Measurements from ENCODE around the gene FLNB. TPM values are rescaled to one million over a fixed set of nuclear protein-coding genes. Genes with fewer than 3 reads are reported as not detected.

FLNB gene
- total RNA-seq, 1 experiment from 2014 or later = 315 TPM

- TF ChIP-seq CTCF (IDR thresholded peaks at IDR 0.05; ENCODE audit: insufficient read depth in 1 of 2, low read depth in 1 of 2, low read length in 1 of 2, severe bottlenecking in 1 of 2, unreplicated experiment in 1 of 2) = no peak
- Histone ChIP-seq H3K4me1 (no peaks in the 10 kb centered on the region), H3K9me3 (no peaks in the 10 kb centered on the region), H3K36me3 (ENCODE audit: control insufficient read depth, insufficient read depth, low read length) (peaks cover 13% of the 10 kb centered on the region), H3K27me3 (replicated peaks; ENCODE audit: control insufficient read depth, insufficient read depth, low read length) (no peaks in the 10 kb centered on the region), H3K4me3 (ENCODE audit: low read depth, low read length) (no peak overlapping the region)
- Mint-ChIP-seq H3K27me3 (ENCODE audit: insufficient read depth, unreplicated experiment) (no peaks in the 10 kb centered on the region), H3K9me3 (ENCODE audit: unreplicated experiment) (no peaks in the 10 kb centered on the region), H3K36me3 (ENCODE audit: insufficient read depth, unreplicated experiment) (peaks cover 97% of the 10 kb centered on the region), H3K27ac (ENCODE audit: unreplicated experiment) (peak overlapping the region; percentile 55), H3K4me3 (ENCODE audit: unreplicated experiment) (no peak overlapping the region), H3K4me1 (ENCODE audit: low read depth, unreplicated experiment) (peaks cover 13% of the 10 kb centered on the region)
- no TSS peak for BruUV-seq (replicated peaks)
- ChIA-PET CTCF (interaction anchor here (0.6 kb wide), 1 partner anchor 245 kb away, joined by 3 read pairs; no protein-coding TSS in a partner anchor), POLR2A (no interaction called here)
- no peak for DNase-seq
- intact Hi-C loops (cut with micrococcal nuclease; ENCODE audit: unreplicated experiment) = no loop called here
These were observed 122.4 kb downstream of the FLNB start for GRCh38 chr3:58130591-58130990.

GRCh38 chr3:58131101-58131825 is 123.0 kb downstream of the FLNB start:
- Mint-ChIP-seq H3K27me3 (ENCODE audit: insufficient read depth, unreplicated experiment) (no peaks in the 10 kb centered on the region), H3K4me1 (ENCODE audit: low read depth, unreplicated experiment) (peaks cover 13% of the 10 kb centered on the region), H3K4me3 (ENCODE audit: unreplicated experiment) (no peak overlapping the region), H3K9me3 (ENCODE audit: unreplicated experiment) (no peaks in the 10 kb centered on the region), H3K27ac (ENCODE audit: unreplicated experiment) (no peak overlapping the region), H3K36me3 (ENCODE audit: insufficient read depth, unreplicated experiment) (peaks cover 97% of the 10 kb centered on the region)
- no peak overlapping the region for H3K4me3 ChIP-seq (ENCODE audit: low read depth, low read length)
- intact Hi-C loops (cut with micrococcal nuclease; ENCODE audit: unreplicated experiment) = no loop called here
- no peaks in the 10 kb centered on the region for H3K4me1 ChIP-seq
- no peak for DNase-seq
- TSS peak; percentile 52 for BruUV-seq (replicated peaks)
- peaks cover 16% of the 10 kb centered on the region for H3K36me3 ChIP-seq (ENCODE audit: control insufficient read depth, insufficient read depth, low read length)
- no peaks in the 10 kb centered on the region for H3K27me3 ChIP-seq (replicated peaks; ENCODE audit: control insufficient read depth, insufficient read depth, low read length)
- H3K9me3 ChIP-seq = no peaks in the 10 kb centered on the region
- POLR2A ChIA-PET = no interaction called here
- no peak for TF ChIP-seq CTCF (IDR thresholded peaks at IDR 0.05; ENCODE audit: insufficient read depth in 1 of 2, low read depth in 1 of 2, low read length in 1 of 2, severe bottlenecking in 1 of 2, unreplicated experiment in 1 of 2)
- CTCF ChIA-PET = no interaction called here

GRCh38 chr3:58132850-58133249 is 124.6 kb downstream of the FLNB start:
- Mint-ChIP-seq H3K4me1 (ENCODE audit: low read depth, unreplicated experiment) (peaks cover 13% of the 10 kb centered on the region), H3K36me3 (ENCODE audit: insufficient read depth, unreplicated experiment) (peaks cover 97% of the 10 kb centered on the region), H3K4me3 (ENCODE audit: unreplicated experiment) (no peak overlapping the region), H3K27me3 (ENCODE audit: insufficient read depth, unreplicated experiment) (no peaks in the 10 kb centered on the region), H3K9me3 (ENCODE audit: unreplicated experiment) (no peaks in the 10 kb centered on the region), H3K27ac (ENCODE audit: unreplicated experiment) (no peak overlapping the region)
- Histone ChIP-seq H3K4me1 (no peaks in the 10 kb centered on the region), H3K9me3 (no peaks in the 10 kb centered on the region), H3K27me3 (replicated peaks; ENCODE audit: control insufficient read depth, insufficient read depth, low read length) (no peaks in the 10 kb centered on the region), H3K4me3 (ENCODE audit: low read depth, low read length) (no peak overlapping the region), H3K36me3 (ENCODE audit: control insufficient read depth, insufficient read depth, low read length) (peaks cover 15% of the 10 kb centered on the region)
- intact Hi-C loops (cut with micrococcal nuclease; ENCODE audit: unreplicated experiment) = no loop called here
- no peak for TF ChIP-seq CTCF (IDR thresholded peaks at IDR 0.05; ENCODE audit: insufficient read depth in 1 of 2, low read depth in 1 of 2, low read length in 1 of 2, severe bottlenecking in 1 of 2, unreplicated experiment in 1 of 2)
- BruUV-seq (replicated peaks) = no TSS peak
- ChIA-PET POLR2A (no interaction called here), CTCF (no interaction called here)
- DNase-seq = no peak

Data from Caco-2 (cell line).